MM.1S (cell line): ENCODE data around the gene RXRA.

Experiments
- DNase-seq: peaks from one replicate; pipeline ENCODE4 v3.0.0-alpha.2; 2015
- H2AFZ ChIP-seq: fragments of 300-600 bp; sonication (generic); 2 replicates; pipeline ENCODE4 v1.6.0; 2016; ENCODE audit warnings: antibody characterized with exemption, low read length
- H3F3A ChIP-seq: fragments of 300-600 bp; sonication (generic); 2 replicates; pipeline ENCODE4 v1.6.1; 2016; ENCODE audit warnings: mild to moderate bottlenecking, antibody characterized with exemption, low read length, moderate library complexity, mixed read lengths; ENCODE audit not compliant: insufficient read depth
- H3K27ac ChIP-seq: fragments of 300-600 bp; sonication (generic); 2 replicates; pipeline ENCODE4 v1.5.1; 2016; ENCODE audit warnings: mild to moderate bottlenecking, low read length
- H3K27me3 ChIP-seq: fragments of 300-600 bp; sonication (generic); replicated peaks from 2 replicates; pipeline ENCODE4 v1.6.0; 2016; ENCODE audit warnings: low read length; ENCODE audit not compliant: insufficient read depth
- H3K36me3 ChIP-seq: fragments of 300-600 bp; sonication (generic); replicated peaks from 2 replicates; pipeline ENCODE4 v1.6.1; 2016; ENCODE audit warnings: mild to moderate bottlenecking, low read length, mixed read lengths; ENCODE audit not compliant: insufficient read depth
- H3K4me1 ChIP-seq: fragments of 300-600 bp; sonication (generic); 2 replicates; pipeline ENCODE4 v1.6.1; 2016; ENCODE audit warnings: low read length, mixed read lengths
- H3K4me2 ChIP-seq: fragments of 300-600 bp; sonication (generic); 2 replicates; pipeline ENCODE4 v1.6.0; 2016; ENCODE audit warnings: low read depth, low read length
- H3K4me3 ChIP-seq: fragments of 300-600 bp; sonication (generic); 2 replicates; pipeline ENCODE4 v1.5.1; 2016; ENCODE audit warnings: low read length, mixed read lengths
- H3K79me2 ChIP-seq: fragments of 300-600 bp; sonication (generic); 2 replicates; pipeline ENCODE4 v1.6.1; 2016; ENCODE audit warnings: mixed run types, low read length, mixed read lengths
- H3K9ac ChIP-seq: fragments of 300-600 bp; sonication (generic); 2 replicates; pipeline ENCODE4 v1.6.1; 2016; ENCODE audit warnings: low read length, mixed read lengths
- H3K9me2 ChIP-seq: fragments of 300-600 bp; sonication (generic); replicated peaks from 2 replicates; pipeline ENCODE4 v1.6.1; 2016; ENCODE audit warnings: mild to moderate bottlenecking, low read length, mixed read lengths; ENCODE audit not compliant: insufficient read depth
- H3K9me3 ChIP-seq: fragments of 300-600 bp; sonication (generic); replicated peaks from 2 replicates; pipeline ENCODE4 v1.6.1; 2016; ENCODE audit warnings: mild to moderate bottlenecking, low read length, mixed read lengths; ENCODE audit not compliant: insufficient read depth
- H4K20me1 ChIP-seq: fragments of 300-600 bp; sonication (generic); 2 replicates; pipeline ENCODE4 v1.6.1; 2016; ENCODE audit warnings: mild to moderate bottlenecking, low read length, moderate library complexity, mixed read lengths; ENCODE audit not compliant: insufficient read depth
- EZH2 ChIP-seq: fragments of 300-600 bp; sonication (generic); optimal IDR thresholded peaks from 2 replicates; pipeline ENCODE3; 2017; ENCODE audit warnings: low read depth, mild to moderate bottlenecking, antibody characterized with exemption, low read length, mixed read lengths
- EZH2phosphoT487 ChIP-seq: fragments of 300-600 bp; sonication (generic); IDR thresholded peaks from 2 replicates; pipeline ENCODE4 v1.6.1; 2018; ENCODE audit warnings: antibody characterized with exemption, low read length
- TF ChIP-seq, protein P1 (sequence below): fragments of 300-600 bp; sonication (generic); IDR thresholded peaks from 2 replicates; pipeline ENCODE4 v1.5.1; 2016; ENCODE audit warnings: antibody characterized with exemption, low read length, mixed read lengths

The RXRA gene

GRCh38 chr9:134377976-134378375, 51.7 kb downstream of the RXRA start:
- Histone ChIP-seq H3K9ac (no peak overlapping the region), H3K27ac (no peak overlapping the region), H3K79me2 (no peaks in the 10 kb centered on the region; the same call in 1 of the 2 replicates), H3K4me3 (no peak overlapping the region), H3K4me1 (no peaks in the 10 kb centered on the region), H2AFZ (no peak overlapping the region), H3K9me2 (no peaks in the 10 kb centered on the region), H3K4me2 (no peak overlapping the region), H3F3A (no peaks in the 10 kb centered on the region), H3K27me3 (no peaks in the 10 kb centered on the region), H3K36me3 (no peaks in the 10 kb centered on the region), H3K9me3 (no peaks in the 10 kb centered on the region), H4K20me1 (no peaks in the 10 kb centered on the region)
- TF ChIP-seq EZH2, result no peak
- TF ChIP-seq EZH2phosphoT487, result no peak
- TF ChIP-seq, protein P1, sequence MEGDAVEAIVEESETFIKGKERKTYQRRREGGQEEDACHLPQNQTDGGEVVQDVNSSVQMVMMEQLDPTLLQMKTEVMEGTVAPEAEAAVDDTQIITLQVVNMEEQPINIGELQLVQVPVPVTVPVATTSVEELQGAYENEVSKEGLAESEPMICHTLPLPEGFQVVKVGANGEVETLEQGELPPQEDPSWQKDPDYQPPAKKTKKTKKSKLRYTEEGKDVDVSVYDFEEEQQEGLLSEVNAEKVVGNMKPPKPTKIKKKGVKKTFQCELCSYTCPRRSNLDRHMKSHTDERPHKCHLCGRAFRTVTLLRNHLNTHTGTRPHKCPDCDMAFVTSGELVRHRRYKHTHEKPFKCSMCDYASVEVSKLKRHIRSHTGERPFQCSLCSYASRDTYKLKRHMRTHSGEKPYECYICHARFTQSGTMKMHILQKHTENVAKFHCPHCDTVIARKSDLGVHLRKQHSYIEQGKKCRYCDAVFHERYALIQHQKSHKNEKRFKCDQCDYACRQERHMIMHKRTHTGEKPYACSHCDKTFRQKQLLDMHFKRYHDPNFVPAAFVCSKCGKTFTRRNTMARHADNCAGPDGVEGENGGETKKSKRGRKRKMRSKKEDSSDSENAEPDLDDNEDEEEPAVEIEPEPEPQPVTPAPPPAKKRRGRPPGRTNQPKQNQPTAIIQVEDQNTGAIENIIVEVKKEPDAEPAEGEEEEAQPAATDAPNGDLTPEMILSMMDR, result no peak
- DNase-seq, result no peak

- no peaks in the 10 kb centered on the region for H3K9me2 ChIP-seq
- no peak overlapping the region for H3K4me2 ChIP-seq
- H3K4me1 ChIP-seq, result no peaks in the 10 kb centered on the region
- no peaks in the 10 kb centered on the region for H3F3A ChIP-seq
- H3K36me3 ChIP-seq, result no peaks in the 10 kb centered on the region
- TF ChIP-seq, protein P1, result no peak
- no peak for TF ChIP-seq EZH2phosphoT487
- no peak for TF ChIP-seq EZH2
- H3K27me3 ChIP-seq, result no peaks in the 10 kb centered on the region
- no peak overlapping the region for H3K4me3 ChIP-seq
- no peak for DNase-seq
- no peaks in the 10 kb centered on the region; the same call in 1 of the 2 replicates for H3K79me2 ChIP-seq
- no peak overlapping the region for H3K9ac ChIP-seq
- H4K20me1 ChIP-seq, result no peaks in the 10 kb centered on the region
- no peak overlapping the region for H3K27ac ChIP-seq
- H2AFZ ChIP-seq, result no peak overlapping the region
- H3K9me3 ChIP-seq, result no peaks in the 10 kb centered on the region
These were observed 52.7 kb downstream of the RXRA start for GRCh38 chr9:134378901-134379338.

GRCh38 chr9:134379831-134380365, 53.6 kb downstream of the RXRA start:
- Histone ChIP-seq H3K79me2 (no peaks in the 10 kb centered on the region), H3K4me3 (no peak overlapping the region), H3K4me2 (no peak overlapping the region), H3K36me3 (no peaks in the 10 kb centered on the region), H3K4me1 (no peaks in the 10 kb centered on the region), H3K9me3 (no peaks in the 10 kb centered on the region), H3K9me2 (no peaks in the 10 kb centered on the region), H2AFZ (no peak overlapping the region), H3K27ac (no peak overlapping the region), H3K9ac (no peak overlapping the region), H4K20me1 (no peaks in the 10 kb centered on the region), H3K27me3 (no peaks in the 10 kb centered on the region), H3F3A (no peaks in the 10 kb centered on the region)
- TF ChIP-seq, protein P1, result no peak
- TF ChIP-seq EZH2phosphoT487, result no peak
- TF ChIP-seq EZH2, result no peak
- no peak for DNase-seq
